Spleen (tissue), 7 donors: Measurements from ENCODE around the gene SUGP2.

Experiments
- POLR2A ChIP-seq, 3 donors: fragments of 450-650 bp; IDR thresholded peaks; one replicate each; pipeline ENCODE4 v1.5.1; 2017; ENCODE audit warnings: antibody characterized with exemption in 3 of 3, mild to moderate bottlenecking in 1 of 3
- POLR2AphosphoS5 ChIP-seq, 3 donors: sonication (generic); formaldehyde crosslinking; IDR thresholded peaks; one replicate each; pipeline ENCODE4 v1.5.1; 2017; ENCODE audit warnings: antibody characterized with exemption in 3 of 3
- TF ChIP-seq, protein P1 (sequence below), 11 experiments: fragments of 200-600 bp in 7 of 11; fragments of 450-650 bp in 4 of 11; sonication (generic) in 4 of 11; IDR thresholded peaks in 8 of 11; conservative IDR thresholded peaks in 3 of 11; 1 replicate in 7 of 11; 2 replicates in 4 of 11; pipeline versions ENCODE4 v1.4.0 to v1.8.0; 2016 to 2021; ENCODE audit warnings: antibody characterized with exemption in 11 of 11, inconsistent platforms in 4 of 11, mild to moderate bottlenecking in 1 of 11
- donor health status: DM: no; HTN: no; CAD: no; lungs with moderate emphysema.
- donor health status: DM: no; HTN: no; CAD: no.
- donor health status: DM: no; HTN: no; CAD: no.

DNA sequence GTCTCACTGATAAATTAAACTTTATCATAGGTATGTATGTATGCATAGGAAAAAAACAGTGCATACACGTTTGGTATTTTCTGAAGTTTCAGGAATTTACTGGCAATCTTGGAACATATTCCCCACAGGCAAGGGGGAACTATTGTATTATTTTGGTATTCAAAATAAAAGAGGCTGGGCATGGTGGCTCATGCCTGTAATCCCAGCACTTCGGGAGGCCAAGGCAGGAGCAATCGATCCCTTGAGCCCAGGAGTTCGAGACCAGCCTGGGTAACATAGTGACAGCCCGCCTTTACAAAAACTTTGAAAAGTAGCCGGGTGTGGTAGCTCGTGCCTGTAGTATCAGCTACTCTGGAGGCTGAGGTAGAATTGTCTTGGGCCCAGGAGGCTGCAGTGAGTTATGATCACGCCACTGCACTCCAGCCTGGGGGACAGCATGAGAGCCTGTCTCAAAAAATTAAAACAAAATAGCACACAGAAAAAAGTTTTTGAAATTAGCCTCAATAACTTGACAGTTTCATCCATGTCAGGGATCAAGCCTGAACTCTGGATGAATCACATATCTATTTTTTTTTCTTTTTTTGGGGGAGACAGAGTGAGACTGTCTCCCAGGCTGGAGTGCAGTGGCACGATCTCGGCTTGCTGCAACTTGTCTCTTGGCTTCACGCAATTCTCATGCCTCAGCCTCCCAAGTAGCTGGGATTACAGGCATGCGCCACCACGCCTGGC is 63.2 kb downstream of the SUGP2 start:
- TF ChIP-seq POLR2AphosphoS5 (IDR thresholded peaks at IDR 0.05) (no peak), POLR2A (IDR thresholded peaks at IDR 0.05) (no peak)
- TF ChIP-seq, protein P1, sequence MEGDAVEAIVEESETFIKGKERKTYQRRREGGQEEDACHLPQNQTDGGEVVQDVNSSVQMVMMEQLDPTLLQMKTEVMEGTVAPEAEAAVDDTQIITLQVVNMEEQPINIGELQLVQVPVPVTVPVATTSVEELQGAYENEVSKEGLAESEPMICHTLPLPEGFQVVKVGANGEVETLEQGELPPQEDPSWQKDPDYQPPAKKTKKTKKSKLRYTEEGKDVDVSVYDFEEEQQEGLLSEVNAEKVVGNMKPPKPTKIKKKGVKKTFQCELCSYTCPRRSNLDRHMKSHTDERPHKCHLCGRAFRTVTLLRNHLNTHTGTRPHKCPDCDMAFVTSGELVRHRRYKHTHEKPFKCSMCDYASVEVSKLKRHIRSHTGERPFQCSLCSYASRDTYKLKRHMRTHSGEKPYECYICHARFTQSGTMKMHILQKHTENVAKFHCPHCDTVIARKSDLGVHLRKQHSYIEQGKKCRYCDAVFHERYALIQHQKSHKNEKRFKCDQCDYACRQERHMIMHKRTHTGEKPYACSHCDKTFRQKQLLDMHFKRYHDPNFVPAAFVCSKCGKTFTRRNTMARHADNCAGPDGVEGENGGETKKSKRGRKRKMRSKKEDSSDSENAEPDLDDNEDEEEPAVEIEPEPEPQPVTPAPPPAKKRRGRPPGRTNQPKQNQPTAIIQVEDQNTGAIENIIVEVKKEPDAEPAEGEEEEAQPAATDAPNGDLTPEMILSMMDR (IDR thresholded peaks at IDR 0.05 in 8 of 11, conservative IDR thresholded peaks at IDR 0.05 in 3 of 11), result no peak
